CD8-positive, alpha-beta memory T cell (primary cell): ENCODE data around the gene LAS1L. TPM values are rescaled to one million over a fixed set of nuclear protein-coding genes. Genes with fewer than 3 reads are reported as not detected.

ENCODE experiments used
- CTCF ChIA-PET: fragments of 350-600 bp; sonication (Branson Sonifier 250); formaldehyde crosslinking; loops from one replicate; lab custom pipeline; 2021; ENCODE audit warnings: antibody characterized with exemption; lab: Charles Lee
- POLR2A ChIA-PET: fragments of 350-600 bp; sonication (Branson Sonifier 250); formaldehyde crosslinking; loops from one replicate; lab custom pipeline; 2021; ENCODE audit warnings: antibody characterized with exemption; lab: Charles Lee
- DNase-seq, 5 donors: peaks; one replicate each; pipeline versions ENCODE4 v3.0.0 to v3.0.0-alpha.2; 2020 to 2022; ENCODE audit warnings: mixed read lengths in 1 of 5
- H3K27ac ChIP-seq: one replicate; pipeline ENCODE4 v1.7.0; 2013; ENCODE audit warnings: low read depth, mild to moderate bottlenecking, low read length, moderate library complexity
- H3K27me3 ChIP-seq: 2 replicates; pipeline ENCODE4 v1.7.0; 2013; ENCODE audit warnings: low read length, mild to moderate bottlenecking; ENCODE audit not compliant: insufficient read depth, poor library complexity, severe bottlenecking
- H3K36me3 ChIP-seq: 2 replicates; pipeline ENCODE4 v1.7.0; 2013; ENCODE audit warnings: mild to moderate bottlenecking, low read length, moderate library complexity; ENCODE audit not compliant: insufficient read depth
- H3K4me1 ChIP-seq: 2 replicates; pipeline ENCODE4 v1.7.0; 2013; ENCODE audit warnings: mild to moderate bottlenecking, low read length, moderate library complexity; ENCODE audit not compliant: insufficient read depth
- H3K4me3 ChIP-seq: 2 replicates; pipeline ENCODE4 v1.7.0; 2013; ENCODE audit warnings: mild to moderate bottlenecking, low read length
- H3K9me3 ChIP-seq: 2 replicates; pipeline ENCODE4 v1.7.0; 2013; ENCODE audit warnings: mild to moderate bottlenecking, low read length
- H3K27ac Mint-ChIP-seq, 8 donors: one replicate each; pipeline ENCODE4 v1.8.0; 2020 to 2021; ENCODE audit warnings: mixed read lengths in 8 of 8, mild to moderate bottlenecking in 6 of 8, inconsistent platforms in 3 of 8, moderate library complexity in 3 of 8
- H3K27me3 Mint-ChIP-seq, 2 donors: one replicate each; pipeline ENCODE4 v1.8.0; 2020 to 2021; ENCODE audit warnings: mixed read lengths in 2 of 2, mild to moderate bottlenecking in 1 of 2, moderate library complexity in 1 of 2
- H3K36me3 Mint-ChIP-seq, 3 donors: one replicate each; pipeline ENCODE4 v1.8.0; 2020 to 2021; ENCODE audit warnings: mixed read lengths in 3 of 3, inconsistent platforms in 1 of 3, mild to moderate bottlenecking in 1 of 3
- H3K4me1 Mint-ChIP-seq, 3 donors: one replicate each; pipeline ENCODE4 v1.8.0; 2020 to 2021; ENCODE audit warnings: mixed read lengths in 3 of 3, inconsistent platforms in 1 of 3, mild to moderate bottlenecking in 1 of 3
- H3K4me3 Mint-ChIP-seq, 7 donors: one replicate each; pipeline ENCODE4 v1.8.0; 2020 to 2021; ENCODE audit warnings: mixed read lengths in 7 of 7, mild to moderate bottlenecking in 6 of 7, moderate library complexity in 4 of 7, inconsistent platforms in 2 of 7
- H3K9me3 Mint-ChIP-seq, 5 donors: one replicate each; pipeline ENCODE4 v1.8.0; 2020 to 2022; ENCODE audit warnings: mixed read lengths in 5 of 5, mild to moderate bottlenecking in 3 of 5, moderate library complexity in 2 of 5, inconsistent platforms in 1 of 5
- polyA plus RNA-seq: library from polyadenylated mRNA; unstranded; fragments of 300-500 nt; fragmentation: Illumina TruSeq; gene quantifications from one replicate; pipeline ENCODE4 v1.2.3, GENCODE V29; 2021
- total RNA-seq, 2 experiments: library from RNA; stranded (reverse); gene quantifications; one replicate each; pipeline ENCODE4 v1.2.3, GENCODE V29; 2021

Gene LAS1L
- total and polyA plus RNA-seq, 3 experiments from 2014 or later = 44.8 to 74.3 (median 70.7) TPM

GRCh38 chrX:65476564-65476963 is 58.0 kb downstream of the LAS1L start:
- Histone ChIP-seq H3K4me3 (no peak overlapping the region), H3K4me1 (no peaks in the 10 kb centered on the region), H3K9me3 (no peaks in the 10 kb centered on the region), H3K27me3 (no peaks in the 10 kb centered on the region), H3K27ac (no peak overlapping the region), H3K36me3 (no peaks in the 10 kb centered on the region)
- CTCF ChIA-PET = no interaction called here
- POLR2A ChIA-PET = no interaction called here
- Mint-ChIP-seq H3K36me3 (peaks cover 2 to 17% (median 9%) of the 10 kb centered on the region in 3 donors), H3K9me3 (peaks cover 6 to 31% (median 19%) of the 10 kb centered on the region in 5 donors), H3K4me1 (no peaks in the 10 kb centered on the region), H3K4me3 (no peak overlapping the region), H3K27ac (no peak overlapping the region), H3K27me3 (peaks cover 0 to 12% of the 10 kb centered on the region in 2 donors)
- no peak for DNase-seq

GRCh38 chrX:65463550-65463949 is 71.0 kb downstream of the LAS1L start:
- H3K9me3 ChIP-seq = no peaks in the 10 kb centered on the region
- H3K27me3 ChIP-seq = no peaks in the 10 kb centered on the region
- peaks cover 3 to 18% (median 16%) of the 10 kb centered on the region in 5 donors for H3K9me3 Mint-ChIP-seq
- no peak overlapping the region for H3K27ac ChIP-seq
- peaks cover 0 to 2% (median 0%) of the 10 kb centered on the region in 3 donors for H3K36me3 Mint-ChIP-seq
- H3K27ac Mint-ChIP-seq = no peak overlapping the region
- H3K4me3 ChIP-seq = no peak overlapping the region
- CTCF ChIA-PET = no interaction called here
- no peaks in the 10 kb centered on the region for H3K36me3 ChIP-seq
- no peaks in the 10 kb centered on the region for H3K4me1 Mint-ChIP-seq
- H3K4me3 Mint-ChIP-seq = no peak overlapping the region
- DNase-seq = no peak
- peaks cover 0 to 1% of the 10 kb centered on the region in 2 donors for H3K27me3 Mint-ChIP-seq
- POLR2A ChIA-PET = no interaction called here
- no peaks in the 10 kb centered on the region for H3K4me1 ChIP-seq

Other genes starting within 250 kb of the LAS1L start
- gene MSN, start 132.9 kb upstream of the LAS1L start, total RNA-seq = 100 to 1,000 TPM; 403 to 410 TPM
- 760 TPM for gene MSN, start 132.9 kb upstream of the LAS1L start, polyA plus RNA-seq